ENCODE data around the gene AOAH. TPM values are rescaled to one million over a fixed set of nuclear protein-coding genes. Genes with fewer than 3 reads are reported as not detected.

The AOAH gene
- total and polyA plus RNA-seq, 2 of the 4 experiments (the other 2 are of a cell fraction): not detected

GRCh38 chr7:36523371-36524101 lies 200.8 kb downstream of the AOAH start:
- Histone ChIP-seq H3K4me2 (ENCODE audit: low read depth, low read length) (no peak overlapping the region), H2BK20ac (ENCODE audit: low read depth, low read length) (no peak overlapping the region), H3K18ac (ENCODE audit: low read depth, low read length) (no peak overlapping the region), H3K79me1 (ENCODE audit: low read depth in 1 of 2, low read length in 2 of 2) (no peaks in the 10 kb centered on the region), H2AFZ (replicated peaks; ENCODE audit: low read length, poor library complexity) (no peak overlapping the region), H3K4ac (ENCODE audit: low read depth, low read length) (no peak overlapping the region), H3K27ac (ENCODE audit: insufficient read depth, low read length) (no peak overlapping the region), H3K9ac (ENCODE audit: low read depth, low read length) (no peak overlapping the region), H3K14ac (replicated peaks; ENCODE audit: low read depth, low read length) (no peak overlapping the region), H3K27me3 (ENCODE audit: control insufficient read depth, insufficient read depth, low read length) (peaks cover 10% of the 10 kb centered on the region), H2BK120ac (ENCODE audit: low read depth, low read length) (no peak overlapping the region), H3K4me3 (ENCODE audit: insufficient read depth, low read depth, low read length) (no peak overlapping the region), H3K9me3 (ENCODE audit: control insufficient read depth, insufficient read depth, low read length) (no peaks in the 10 kb centered on the region), H3K9me1 (ENCODE audit: insufficient read depth, low read length) (peaks cover 8% of the 10 kb centered on the region; the same call in 1 of the 2 replicates), H2BK5ac (ENCODE audit: low read depth, low read length, poor library complexity, severe bottlenecking) (no peak overlapping the region), H3K36me3 (ENCODE audit: control insufficient read depth, insufficient read depth, low read length) (no peaks in the 10 kb centered on the region), H4K8ac (ENCODE audit: low read depth in 2 of 2, low read length in 2 of 2) (no peak overlapping the region), H4K5ac (ENCODE audit: low read depth, low read length) (no peak overlapping the region), H2AK9ac (replicated peaks; ENCODE audit: low read depth, low read length, poor library complexity) (no peak overlapping the region), H2AK5ac (ENCODE audit: low read depth, low read length) (no peak overlapping the region), H3K23ac (ENCODE audit: low read depth, low read length) (no peak overlapping the region), H2BK15ac (ENCODE audit: low read depth, low read length) (no peak overlapping the region), H4K91ac (ENCODE audit: insufficient read depth, low read depth, low read length) (no peak overlapping the region), H3K4me1 (ENCODE audit: control insufficient read depth, insufficient read depth, low read length) (peaks cover 9% of the 10 kb centered on the region), H3K56ac (ENCODE audit: extremely low read depth, insufficient read depth, low read length) (no peak overlapping the region), H4K20me1 (ENCODE audit: insufficient read depth, low read length) (no peaks in the 10 kb centered on the region)
- intact Hi-C loops (cut with micrococcal nuclease): no loop called here
- no TSS peak for BruUV-seq (replicated peaks)
- ATAC-seq (ENCODE audit: low read depth) (no peak), DNase-seq (no peak)
- POLR2A ChIA-PET (ENCODE audit: unreplicated experiment): no interaction called here
- CTCF ChIA-PET: no interaction called here
- in situ Hi-C loops (cut with MboI; ENCODE audit: low sequenced_read_pairs): no loop called here
- no CpG with 5 or more reads among the region's 6 CpGs for WGBS, 2 experiments (ENCODE audit: extremely low coverage in 2 of 2, insufficient read length in 1 of 2)
- dilution Hi-C loops (cut with HindIII; ENCODE audit: low sequenced_read_pairs, unreplicated experiment): no loop called here
- TF ChIP-seq RAD21 (IDR thresholded peaks at IDR 0.05; ENCODE audit: low read length): no peak
- no peak for TF ChIP-seq MAZ (IDR thresholded peaks at IDR 0.05; ENCODE audit: borderline replicate concordance, low read depth, low read length)

All from IMR-90 (cell line).